Motor neuron (in vitro differentiated cells): ENCODE measurements around the gene RICTOR. TPM values are rescaled to one million over a fixed set of nuclear protein-coding genes. Genes with fewer than 3 reads are reported as not detected.

Source experiments
- ATAC-seq, 8 experiments: fragments of 200-7000 bp; cut with Tn5 transposase; replicated peaks in 6 of 8; 2 replicates each; pipeline ENCODE4 v1.8.0; 2021; ENCODE audit warnings: mild to moderate bottlenecking in 8 of 8, moderate library complexity in 8 of 8
- H3K27ac ChIP-seq, 2 donors: fragments of 250-450 bp; sonication (Bioruptor Pico); 2 replicates each; pipeline ENCODE4 v1.9.0; 2021; ENCODE audit warnings: antibody characterized with exemption in 2 of 2, mild to moderate bottlenecking in 2 of 2, moderate library complexity in 1 of 2
- H3K4me1 ChIP-seq, 2 donors: fragments of 250-450 bp; sonication (Bioruptor Pico); replicated peaks in 1 of 2; 2 replicates each; pipeline ENCODE4 v1.6.1; 2021; ENCODE audit warnings: antibody characterized with exemption in 2 of 2, mild to moderate bottlenecking in 2 of 2, moderate library complexity in 1 of 2
- H3K4me3 ChIP-seq, 5 donors: fragments of 250-450 bp; sonication (Bioruptor Pico); 2 replicates each; pipeline ENCODE4 v1.9.0; 2021; ENCODE audit warnings: antibody characterized with exemption in 5 of 5, mild to moderate bottlenecking in 5 of 5, moderate library complexity in 4 of 5
- WGBS, 10 experiments: fragments of 450-650 bp; shearing (Covaris generic); methylation state at CpG; one replicate each; pipeline ENCODE4 v1.0.0; 2022; 5-methylcytosine and 5-hydroxymethylcytosine counted together
- in situ Hi-C, 9 experiments: fragments of 400-800 bp; cut with MboI; loops; one replicate each; pipeline ENCODE4 v1.15.0; 2021; ENCODE audit warnings: low sequenced_read_pairs in 9 of 9, low pct_unique_long_range_greater_than_20kb in 2 of 9; ENCODE audit not compliant: unreplicated experiment in 9 of 9
- total RNA-seq, 8 experiments: library from RNA; unstranded; fragments of 300-600 nt; gene quantifications; 2 replicates each; pipeline versions ENCODE4 v1.2.3 to v1.2.4, GENCODE V29; 2022

RICTOR gene
- total RNA-seq, 8 experiments from 2014 or later, result 12.9 to 36.2 (median 17.7) TPM

DNA sequence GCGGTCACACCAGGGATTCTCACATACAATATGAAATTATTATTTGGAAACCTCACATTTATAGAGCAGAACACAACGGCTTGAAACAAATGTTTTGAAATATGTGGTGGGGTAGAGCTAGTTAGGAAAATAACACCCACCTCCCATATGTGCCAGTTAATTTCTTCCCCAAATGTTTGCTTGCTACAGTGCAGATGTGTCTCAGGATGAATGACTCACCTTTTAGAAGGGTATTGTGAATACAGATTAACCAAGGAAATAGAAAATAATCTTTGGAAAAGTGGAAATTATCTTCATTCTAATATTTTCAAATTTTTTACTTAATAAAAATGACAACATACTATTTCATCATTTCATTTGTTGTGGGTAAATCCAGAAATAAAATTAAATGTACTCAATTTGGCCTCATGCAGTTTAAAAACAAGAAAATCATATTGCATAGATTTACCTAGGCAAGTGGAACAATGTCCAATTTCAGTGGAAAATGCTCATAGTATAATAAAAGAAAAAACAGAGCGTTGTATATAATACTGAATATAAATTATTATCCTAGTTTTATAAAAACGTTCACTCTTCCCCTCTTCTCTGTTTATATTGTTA, 39.3 kb upstream of the RICTOR start:
- ATAC-seq, result no peak
- H3K4me3 ChIP-seq, result no peak overlapping the region
- H3K4me1 ChIP-seq, result peaks cover 0 to 5% of the 10 kb centered on the region in 2 donors
- 58 to 90% (median 81%) methylated on average over 2 to 4 of the region's 4 CpGs for whole genome bisulfite sequencing, 10 experiments
- no peak overlapping the region for H3K27ac ChIP-seq
- in situ Hi-C loops, result no loop called here

DNA sequence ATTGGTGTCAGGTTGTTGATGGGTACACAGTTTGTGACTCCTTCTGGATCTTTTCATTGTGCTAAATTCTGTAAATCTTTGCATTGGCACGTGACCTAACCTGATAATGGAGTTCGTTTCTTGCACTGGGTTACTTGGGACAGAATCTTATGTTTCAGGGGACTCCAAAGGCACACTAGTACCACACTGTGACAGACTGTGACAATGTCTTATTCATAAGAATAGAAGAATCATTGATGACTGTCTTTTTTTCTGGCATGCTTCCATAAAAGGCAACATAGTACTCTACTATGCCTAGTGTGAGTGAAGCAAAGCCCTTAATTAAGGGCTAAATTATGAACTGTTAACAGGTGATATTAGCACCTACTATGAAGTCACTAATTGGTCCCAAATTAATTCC, 35.4 kb upstream of the RICTOR start:
- 63 to 96% (median 80%) methylated on average over 1 to 2 of the region's 2 CpGs; no CpG with 5 or more reads in 4 of the 10 experiments for WGBS, 10 experiments
- Histone ChIP-seq H3K4me3 (no peak overlapping the region), H3K27ac (no peak overlapping the region), H3K4me1 (peaks cover 0 to 5% of the 10 kb centered on the region in 2 donors)
- ATAC-seq, result peak in 2 of 8 experiments; percentile 18 to 22
- in situ Hi-C loops, result no loop called here

DNA sequence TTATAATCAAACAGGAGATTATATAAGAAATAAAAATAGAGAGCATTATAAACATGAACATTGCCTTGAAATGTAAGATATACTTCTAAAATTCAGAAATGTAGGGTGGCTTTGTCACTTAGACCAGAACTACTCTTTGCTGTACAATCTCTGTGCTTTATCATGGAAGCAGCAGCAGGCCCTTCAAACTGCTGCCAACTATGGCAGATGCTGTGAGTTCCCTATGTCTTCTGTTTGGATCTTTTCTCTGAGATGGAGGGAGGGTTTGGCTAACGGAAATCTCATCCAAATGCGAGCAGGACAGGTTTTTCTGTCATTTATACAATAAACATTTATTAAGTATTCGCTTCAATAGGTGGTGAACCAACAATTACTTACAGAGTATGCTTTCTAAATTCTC, 34.8 kb upstream of the RICTOR start:
- Histone ChIP-seq H3K27ac (no peak overlapping the region), H3K4me1 (peaks cover 0 to 5% of the 10 kb centered on the region in 2 donors), H3K4me3 (no peak overlapping the region)
- WGBS, 10 experiments, result 17 to 100% (median 73%) methylated on average over 1 to 3 of the region's 3 CpGs; no CpG with 5 or more reads in 2 of the 10 experiments
- no peak for ATAC-seq
- in situ Hi-C loops, result no loop called here

DNA sequence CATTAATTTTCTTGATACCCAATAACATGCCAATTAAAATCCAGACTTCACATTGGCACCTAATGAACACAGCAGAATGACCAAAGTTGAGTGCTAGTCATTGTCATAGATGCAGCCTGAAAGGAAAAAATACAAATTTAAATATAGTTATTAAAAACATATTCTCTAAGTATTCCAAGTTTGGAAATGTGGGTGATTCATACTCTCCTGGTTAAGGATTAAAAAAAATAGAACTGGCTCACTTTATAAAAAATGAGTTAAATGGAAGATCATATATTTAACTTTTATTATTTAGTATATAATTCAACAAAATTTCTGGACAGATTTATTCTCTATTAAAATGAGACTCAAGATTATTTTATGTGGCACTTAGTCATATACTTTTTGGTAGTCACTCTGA, 33.2 kb upstream of the RICTOR start:
- in situ Hi-C loops, result no loop called here
- no peak for ATAC-seq
- H3K4me3 ChIP-seq, result no peak overlapping the region
- peaks cover 0 to 5% of the 10 kb centered on the region in 2 donors for H3K4me1 ChIP-seq
- H3K27ac ChIP-seq, result no peak overlapping the region

DNA sequence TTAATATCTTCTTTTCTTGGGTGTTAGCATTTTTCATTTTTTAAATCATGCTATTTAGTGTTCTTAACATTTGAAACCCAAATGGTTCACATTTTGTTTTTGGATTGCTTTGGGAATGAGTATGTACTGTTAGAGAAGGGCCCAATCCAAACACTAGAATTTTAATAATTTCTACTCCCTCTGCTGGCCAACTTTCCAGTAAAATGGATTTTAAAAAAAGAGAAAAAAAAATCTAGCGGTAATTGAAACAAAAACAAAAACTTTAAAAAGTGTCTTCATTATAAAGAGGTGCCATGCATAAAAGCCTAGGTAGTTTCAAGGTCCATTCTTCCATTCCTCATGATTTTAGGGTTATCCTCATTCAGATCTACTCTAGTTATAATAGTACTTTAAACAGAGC, 32.1 kb upstream of the RICTOR start:
- no peak for ATAC-seq
- Histone ChIP-seq H3K4me1 (peaks cover 0 to 5% of the 10 kb centered on the region in 2 donors), H3K27ac (no peak overlapping the region), H3K4me3 (no peak overlapping the region)
- in situ Hi-C loops, result no loop called here
- 0 to 100% (median 71%) methylated on average over 1 of the region's 1 CpG; no CpG with 5 or more reads in 3 of the 10 experiments for WGBS, 10 experiments

DNA sequence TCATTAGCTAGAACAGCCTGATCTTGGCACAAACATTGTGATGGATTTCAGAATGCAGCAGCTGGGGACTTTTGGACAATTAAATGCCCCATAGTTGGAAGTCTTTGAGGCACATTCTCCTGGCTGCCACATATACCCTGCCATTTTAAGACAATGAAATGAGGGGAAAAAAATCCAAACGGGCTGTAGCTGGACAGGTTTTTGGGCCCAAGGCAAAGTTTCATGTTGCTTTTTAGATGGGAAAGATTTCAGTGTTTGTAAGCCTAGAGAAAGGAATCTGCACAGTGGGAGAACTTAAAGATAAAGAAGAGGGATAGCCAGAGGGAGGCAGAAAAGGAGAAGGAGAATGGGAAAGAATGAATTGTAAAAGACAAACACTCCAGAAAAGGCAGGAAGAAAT, 30.0 kb upstream of the RICTOR start:
- in situ Hi-C loops, result no loop called here
- Histone ChIP-seq H3K4me3 (no peak overlapping the region), H3K27ac (no peak overlapping the region), H3K4me1 (peaks cover 0 to 5% of the 10 kb centered on the region in 2 donors)
- ATAC-seq, result no peak
- 36 to 100% (median 71%) methylated on average over 1 of the region's 1 CpG; no CpG with 5 or more reads in 3 of the 10 experiments for WGBS, 10 experiments

DNA sequence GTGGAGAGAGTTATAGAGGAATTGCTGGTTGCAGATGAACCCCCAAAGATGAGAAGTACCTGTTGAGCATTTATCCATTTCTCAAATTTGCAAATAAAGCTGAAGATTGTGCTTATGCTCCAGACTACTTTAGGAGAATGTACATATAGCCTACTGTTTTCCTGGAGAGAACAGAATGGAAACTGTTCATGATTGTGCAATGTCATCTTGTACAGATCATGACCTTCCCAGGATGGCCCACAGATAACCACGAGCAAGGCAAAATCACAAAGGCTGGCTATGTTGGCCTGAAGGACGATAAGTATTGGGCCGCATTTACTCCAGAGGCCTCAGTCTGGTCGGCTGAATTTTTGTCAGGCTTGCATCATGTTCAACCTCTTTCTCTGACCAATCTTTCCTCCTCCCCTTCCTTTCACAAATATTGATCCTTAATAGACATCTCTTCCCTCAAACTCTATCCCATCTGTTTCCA, 28.5 kb upstream of the RICTOR start:
- in situ Hi-C loops, result no loop called here
- H3K4me1 ChIP-seq, result no peaks in the 10 kb centered on the region
- no peak overlapping the region for H3K4me3 ChIP-seq
- 49 to 96% (median 89%) methylated on average over 2 to 4 of the region's 4 CpGs; no CpG with 5 or more reads in 4 of the 10 experiments for WGBS, 10 experiments
- H3K27ac ChIP-seq, result no peak overlapping the region
- no peak for ATAC-seq

DNA sequence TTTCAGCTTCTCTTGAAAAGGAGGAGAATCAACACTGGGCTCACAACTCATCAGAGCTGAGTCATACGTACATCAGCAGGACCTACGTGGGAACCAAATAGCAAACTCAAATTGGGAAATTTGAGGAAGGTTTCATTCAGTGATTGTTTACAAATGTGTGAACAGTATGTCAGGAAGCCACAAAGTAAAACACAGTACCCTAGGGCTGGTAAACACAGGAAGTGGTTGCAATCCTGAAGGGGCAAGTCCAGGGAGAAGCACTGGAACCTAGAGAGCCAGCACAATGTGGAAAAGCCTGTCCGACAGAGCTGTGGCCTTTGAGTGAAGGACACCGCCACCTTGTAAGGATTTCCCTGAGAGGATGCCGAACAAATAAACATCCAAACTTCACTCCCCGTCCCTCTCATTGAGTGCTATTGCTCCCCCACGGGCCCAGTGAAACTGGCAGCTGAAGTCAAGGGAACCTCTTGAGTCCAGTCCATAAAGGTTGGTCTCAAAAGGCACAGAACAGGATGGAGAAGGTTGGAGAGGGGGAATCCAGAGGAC, 26.7 kb upstream of the RICTOR start:
- H3K4me3 ChIP-seq, result no peak overlapping the region
- peak in 1 of 8 experiments; percentile 29 for ATAC-seq
- H3K4me1 ChIP-seq, result no peaks in the 10 kb centered on the region
- in situ Hi-C loops, result no loop called here
- no peak overlapping the region for H3K27ac ChIP-seq
- 24 to 100% (median 89%) methylated on average over 1 to 7 of the region's 7 CpGs for WGBS, 10 experiments

DNA sequence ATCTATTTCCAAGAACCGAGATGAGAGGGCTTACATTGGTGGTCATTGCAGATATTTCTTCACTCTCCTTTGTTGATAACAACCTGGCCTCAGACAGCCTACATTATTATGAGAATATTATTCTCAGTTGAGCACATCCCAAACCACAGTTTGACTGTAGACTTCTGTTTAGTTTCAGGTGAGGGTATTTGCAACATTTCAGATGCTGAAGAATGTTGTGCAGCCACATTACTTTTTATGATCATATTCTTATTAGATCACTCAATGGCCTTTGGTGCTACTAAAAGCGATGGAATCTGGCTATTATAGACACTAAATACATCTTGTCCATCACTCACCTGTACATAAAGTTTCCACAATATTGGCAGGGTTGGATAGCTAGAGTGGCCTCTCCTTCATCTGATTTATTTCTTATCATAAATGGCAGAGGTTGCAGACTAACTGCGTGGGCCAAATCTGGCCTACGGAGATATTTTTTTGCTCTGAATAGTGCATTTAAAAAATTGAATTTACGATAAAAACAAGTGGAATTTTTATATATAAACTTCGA, 26.2 kb upstream of the RICTOR start:
- 26 to 78% (median 67%) methylated on average over 1 to 6 of the region's 6 CpGs for WGBS, 10 experiments
- Histone ChIP-seq H3K4me1 (no peaks in the 10 kb centered on the region), H3K4me3 (no peak overlapping the region), H3K27ac (no peak overlapping the region)
- no peak for ATAC-seq
- in situ Hi-C loops, result no loop called here

DNA sequence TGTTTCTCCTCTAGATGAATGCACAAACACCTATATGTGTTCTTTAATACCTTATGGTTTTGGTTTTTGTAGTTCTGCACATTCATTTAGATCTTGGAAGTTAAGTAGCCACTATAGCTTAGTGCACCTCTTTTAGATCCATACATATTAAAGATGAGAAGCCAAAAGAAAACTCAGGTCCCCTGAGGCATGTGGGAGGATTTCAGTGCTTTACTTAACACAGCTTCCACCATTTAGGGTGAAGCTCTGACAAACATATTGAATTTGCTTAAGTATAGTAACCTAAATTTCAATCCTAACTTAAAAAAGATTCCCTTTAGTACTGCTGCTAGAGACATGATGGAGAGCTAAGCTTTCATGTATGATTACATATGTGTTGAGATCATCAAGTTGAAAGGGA, 25.6 kb upstream of the RICTOR start:
- Histone ChIP-seq H3K4me3 (no peak overlapping the region), H3K27ac (no peak overlapping the region), H3K4me1 (no peaks in the 10 kb centered on the region)
- no peak for ATAC-seq
- in situ Hi-C loops, result no loop called here

DNA sequence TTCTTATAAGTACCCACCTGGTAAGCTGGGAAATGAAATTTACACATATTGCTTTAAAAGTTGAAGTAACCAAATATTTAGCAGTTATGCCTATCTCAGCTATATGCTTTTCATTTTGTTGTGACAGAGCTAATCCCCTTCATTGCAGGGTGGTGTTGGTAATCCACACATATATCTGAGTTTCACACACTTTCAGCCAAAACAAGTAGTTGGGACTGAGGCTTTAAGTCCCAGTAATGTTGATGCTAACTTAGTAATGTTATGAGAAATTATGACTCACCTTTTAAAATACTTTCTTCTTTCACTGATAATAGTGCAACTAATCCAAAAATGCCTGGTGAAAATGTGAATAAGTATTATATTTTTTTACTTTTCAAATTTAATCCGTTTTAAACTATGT, 19.2 kb upstream of the RICTOR start:
- no peak overlapping the region for H3K4me3 ChIP-seq
- in situ Hi-C loops, result no loop called here
- ATAC-seq, result no peak
- WGBS, 10 experiments, result 10 to 78% (median 33%) methylated on average over 1 of the region's 1 CpG
- H3K4me1 ChIP-seq, result no peaks in the 10 kb centered on the region
- H3K27ac ChIP-seq, result no peak overlapping the region

DNA sequence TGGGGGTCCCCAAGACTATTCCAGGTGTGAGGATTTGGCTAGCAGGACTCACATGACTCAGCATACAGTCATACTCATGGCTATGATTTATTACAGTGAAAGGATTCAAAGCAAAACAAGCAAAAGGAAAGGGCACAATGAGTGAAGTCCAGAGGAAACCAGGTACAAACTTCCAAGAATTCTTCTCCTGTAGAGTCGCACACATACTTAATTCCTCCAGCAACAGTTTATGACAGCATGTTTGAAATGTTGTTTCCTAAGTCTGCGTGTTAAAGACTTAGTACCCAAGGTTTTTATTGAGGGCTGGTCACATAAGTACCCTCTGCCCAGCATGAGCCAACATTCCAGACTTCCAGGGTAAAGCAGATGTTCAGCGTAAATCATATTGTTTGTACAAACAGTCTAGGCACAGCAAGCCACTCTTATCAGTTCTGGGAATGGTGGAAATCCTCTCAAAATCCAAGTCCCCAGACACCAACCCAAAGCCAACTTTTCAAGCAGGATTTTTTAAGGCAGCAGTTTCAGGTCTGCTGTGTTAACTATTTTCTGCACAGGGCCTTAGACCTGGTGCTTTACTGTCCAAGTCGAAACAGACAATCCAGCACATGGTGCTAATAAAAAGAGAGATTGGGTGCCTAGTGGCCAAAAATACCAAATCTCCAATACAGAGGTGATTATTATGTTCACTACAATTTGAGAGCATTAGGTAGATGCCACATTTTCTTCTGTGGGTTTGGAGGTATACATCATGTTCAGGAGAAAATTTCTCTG, 18.6 kb upstream of the RICTOR start:
- WGBS, 10 experiments, result 17 to 100% (median 82%) methylated on average over 1 to 4 of the region's 4 CpGs
- no peak for ATAC-seq
- Histone ChIP-seq H3K4me3 (no peak overlapping the region), H3K27ac (no peak overlapping the region), H3K4me1 (no peaks in the 10 kb centered on the region)
- in situ Hi-C loops, result no loop called here

DNA sequence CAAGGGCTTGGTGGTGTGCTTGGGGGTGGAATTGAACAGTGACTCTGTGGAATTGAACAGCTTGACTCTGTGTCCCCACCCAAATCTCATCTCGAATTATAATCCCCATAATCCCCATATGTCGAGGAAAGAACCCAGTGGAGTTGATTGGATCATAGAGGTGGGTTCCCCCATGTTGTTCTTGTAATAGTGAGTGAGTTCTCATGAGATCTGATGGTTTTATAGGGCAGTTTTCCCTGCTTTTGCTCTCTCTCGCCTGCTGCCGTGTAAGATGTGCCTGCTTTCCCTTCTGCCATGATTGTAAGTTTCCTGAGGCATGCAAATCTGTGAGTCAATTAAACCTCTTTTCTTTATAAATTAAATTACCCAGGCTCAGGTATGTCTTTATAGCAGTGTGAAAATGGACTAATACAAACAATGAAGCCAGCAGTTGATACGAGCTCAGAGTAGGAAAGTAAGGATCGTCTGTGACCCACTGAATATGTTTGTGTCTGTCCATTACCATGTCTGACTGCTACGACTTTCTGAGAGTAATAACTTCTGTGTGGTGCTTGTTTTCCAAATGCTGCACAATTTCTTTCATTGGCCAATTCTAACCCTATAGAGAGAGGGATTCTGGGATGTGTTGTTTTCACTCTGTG, 17.9 kb upstream of the RICTOR start:
- ATAC-seq, result no peak
- in situ Hi-C loops, result no loop called here
- Histone ChIP-seq H3K4me3 (no peak overlapping the region), H3K4me1 (no peaks in the 10 kb centered on the region), H3K27ac (no peak overlapping the region)
- 53 to 100% (median 80%) methylated on average over 1 to 6 of the region's 7 CpGs; no CpG with 5 or more reads in 1 of the 10 experiments for WGBS, 10 experiments
